Activated T-cell treated with anti-CD3 and anti-CD28 coated beads, Interleukin-2, amount 50 U/mL, for 4 hours (primary cell): ENCODE results near the gene TRIM50. TPM values are rescaled to one million over a fixed set of nuclear protein-coding genes. Genes with fewer than 3 reads are reported as not detected.
"Not testable (repeated sequence)": the region's sequence is repeated elsewhere in the genome, so short reads cannot be mapped to it uniquely, and the experiment has no call there.

ENCODE experiments used
- ATAC-seq, 2 donors: fragments of 200-7000 bp; cut with Tn5 transposase; one replicate each; pipeline ENCODE4 v1.10.0; 2021
- DNase-seq: peaks from one replicate; pipeline ENCODE4 v3.0.0-alpha.2; 2020
- H3K27me3 Mint-ChIP-seq: one replicate; pipeline ENCODE4 v1.8.0; 2021; ENCODE audit warnings: low read depth, mixed read lengths
- H3K36me3 Mint-ChIP-seq: one replicate; pipeline ENCODE4 v1.8.0; 2022; ENCODE audit warnings: mixed read lengths; ENCODE audit not compliant: insufficient read depth
- H3K4me1 Mint-ChIP-seq: one replicate; pipeline ENCODE4 v1.8.0; 2021; ENCODE audit warnings: low read depth, mixed read lengths
- H3K4me3 Mint-ChIP-seq: one replicate; pipeline ENCODE4 v1.8.0; 2021; ENCODE audit warnings: mild to moderate bottlenecking, moderate library complexity, mixed read lengths
- H3K9me3 Mint-ChIP-seq: one replicate; pipeline ENCODE4 v1.8.0; 2021; ENCODE audit warnings: mixed read lengths
- total RNA-seq, 3 donors: library from RNA; stranded (reverse); gene quantifications; one replicate each; pipeline ENCODE4 v1.2.1, GENCODE V29; 2021

The TRIM50 gene
- total RNA-seq, 3 donors from 2014 or later = not detected

DNA sequence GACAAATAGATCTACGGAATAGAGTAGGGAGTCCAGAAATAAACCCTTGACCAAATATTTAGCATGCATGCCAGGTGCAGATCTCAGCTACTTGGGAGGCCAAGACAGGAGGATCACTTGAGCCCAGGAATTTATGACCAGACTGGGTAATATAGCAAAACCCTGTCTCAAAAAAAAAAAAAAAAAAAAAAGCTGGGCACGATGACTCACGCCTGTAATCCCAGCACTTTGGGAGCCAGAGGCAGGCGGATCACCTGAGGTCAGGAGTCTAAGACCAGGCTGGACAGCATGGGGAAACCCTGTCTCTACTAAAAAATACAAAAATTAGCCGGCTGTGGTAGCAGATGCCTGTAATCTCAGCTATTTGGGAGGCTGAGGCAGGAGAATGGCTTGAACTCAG is 50.7 kb downstream of the TRIM50 start:
- not testable (repeated sequence) for H3K9me3 Mint-ChIP-seq, DNase-seq, ATAC-seq, H3K4me3 Mint-ChIP-seq, H3K36me3 Mint-ChIP-seq, H3K27me3 Mint-ChIP-seq, H3K4me1 Mint-ChIP-seq

DNA sequence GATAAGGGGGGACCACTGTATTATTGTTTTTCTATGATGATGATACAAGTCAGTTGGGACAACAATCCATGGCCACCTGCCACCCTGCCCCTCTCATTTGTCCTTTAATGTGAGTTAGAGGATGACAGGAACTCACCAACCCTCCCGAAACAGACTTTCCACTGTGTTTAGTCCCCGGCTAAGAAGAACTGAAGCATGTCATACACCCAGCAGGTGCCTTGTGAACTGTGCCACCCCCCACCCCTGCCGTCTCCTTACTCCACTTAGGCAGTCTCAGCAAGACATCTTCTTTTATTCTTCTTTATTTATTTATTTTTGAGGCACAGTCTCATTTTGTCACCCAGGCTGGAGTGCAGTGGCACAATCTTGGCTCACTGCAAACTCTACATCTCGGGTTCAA is 60.1 kb downstream of the TRIM50 start:
- not testable (repeated sequence) for H3K27me3 Mint-ChIP-seq, ATAC-seq, H3K9me3 Mint-ChIP-seq, DNase-seq, H3K36me3 Mint-ChIP-seq, H3K4me1 Mint-ChIP-seq, H3K4me3 Mint-ChIP-seq

DNA sequence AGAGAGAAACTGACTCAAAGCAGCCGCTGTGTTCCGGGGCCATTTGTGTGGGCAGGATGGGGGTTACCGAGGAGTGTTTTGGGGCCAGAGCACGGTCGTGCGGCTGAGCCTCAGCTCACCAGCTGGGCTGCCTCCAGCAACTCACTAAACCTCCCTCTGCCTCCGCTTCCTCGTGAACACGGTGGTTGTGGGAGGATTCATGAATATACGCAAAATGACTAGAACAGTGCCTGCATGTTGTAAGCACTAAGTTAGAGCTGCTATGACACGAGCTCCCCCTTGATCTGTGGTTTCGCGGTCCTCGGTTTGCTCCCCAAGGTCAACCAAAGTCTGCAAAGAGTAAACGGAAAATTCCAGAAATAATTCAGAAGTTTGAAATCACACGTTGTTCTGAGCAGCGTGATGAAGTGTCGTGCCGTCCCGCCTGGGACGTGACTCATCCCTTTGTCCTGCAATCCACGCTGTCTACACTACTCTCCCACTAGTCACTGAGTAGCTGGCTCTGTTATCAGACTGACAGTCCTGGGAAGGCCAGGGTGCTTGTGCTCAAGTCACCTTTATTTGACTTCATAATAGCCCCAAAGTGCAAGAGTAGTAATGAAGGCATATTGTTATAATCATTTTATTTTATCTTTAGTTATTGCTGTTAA is 61.0 kb downstream of the TRIM50 start:
- H3K36me3 Mint-ChIP-seq, DNase-seq, H3K4me1 Mint-ChIP-seq, H3K9me3 Mint-ChIP-seq, H3K27me3 Mint-ChIP-seq, H3K4me3 Mint-ChIP-seq: not testable (repeated sequence)
- ATAC-seq = peak; percentile 89

Other genes starting within 250 kb of the TRIM50 start
- not detected for gene SPDYE9, start 242.0 kb downstream of the TRIM50 start, total RNA-seq
- gene NSUN5, start 19.3 kb downstream of the TRIM50 start, total RNA-seq = 10 to 100 TPM; 82.4 to 98.2 (median 96.0) TPM
- gene FKBP6, start 79 bp upstream of the TRIM50 start, total RNA-seq = not detected
- under 1 TPM; 0.38 to 0.68 (median 0.58) TPM for gene FZD9, start 105.7 kb upstream of the TRIM50 start, total RNA-seq
- 10 to 100 TPM; 86.5 to 93.5 (median 93.3) TPM for gene BAZ1B, start 194.2 kb upstream of the TRIM50 start, total RNA-seq
- gene BCL7B, start 229.6 kb upstream of the TRIM50 start, total RNA-seq = 10 to 100 TPM; 74.8 to 76.3 (median 74.9) TPM